Thyroid gland (tissue), 4 donors: ENCODE data around the gene SLC25A30.

Source experiments
- CTCF ChIP-seq, 6 experiments: fragments of 200-600 bp in 3 of 6; fragments of 450-650 bp in 3 of 6; sonication (generic) in 3 of 6; IDR thresholded peaks; one replicate each; pipeline ENCODE4 v1.5.1; 2016 to 2019; ENCODE audit warnings: antibody characterized with exemption in 6 of 6, mild to moderate bottlenecking in 2 of 6, inconsistent platforms in 1 of 6, moderate library complexity in 1 of 6
- POLR2A ChIP-seq, 2 donors: fragments of 450-650 bp; IDR thresholded peaks; one replicate each; pipeline ENCODE4 v1.6.1; 2017; ENCODE audit warnings: antibody characterized with exemption in 2 of 2, mild to moderate bottlenecking in 2 of 2, moderate library complexity in 1 of 2

DNA sequence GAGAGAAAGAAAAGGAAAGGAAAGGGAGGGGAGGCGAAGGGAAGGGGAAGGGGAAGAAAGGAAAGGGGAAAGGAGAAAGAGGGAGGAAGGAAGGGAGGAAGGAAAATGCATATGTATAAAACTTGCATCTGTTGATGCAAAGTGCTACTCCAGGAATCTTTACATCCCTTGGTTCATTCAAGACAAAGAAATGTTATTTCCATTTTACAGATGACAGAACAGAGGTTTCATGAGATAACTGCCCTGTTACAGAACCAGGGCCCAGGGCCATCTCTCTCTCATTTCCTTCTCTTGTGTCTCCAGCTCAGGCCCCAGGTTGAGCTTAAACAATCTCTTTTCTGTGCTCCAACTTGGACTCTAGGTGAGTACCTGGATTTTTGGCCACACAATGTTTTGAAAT, 1.8 kb upstream of the SLC25A30 start:
- TF ChIP-seq POLR2A (IDR thresholded peaks at IDR 0.05) (no peak), CTCF (IDR thresholded peaks at IDR 0.05) (no peak)
